H1 (cell line): Measurements from ENCODE around the gene EFR3B. TPM values are rescaled to one million over a fixed set of nuclear protein-coding genes. Genes with fewer than 3 reads are reported as not detected.

Experiments used
- SIN3A ChIP-seq, 2 experiments: IDR thresholded peaks in 1 of 2; conservative IDR thresholded peaks in 1 of 2; 2 replicates each; pipeline ENCODE4 v1.6.1; 2011 to 2012; ENCODE audit warnings: low read length in 2 of 2, improper control_type of control experiment in 1 of 2, low read depth in 1 of 2, mild to moderate bottlenecking in 1 of 2
- polyA plus RNA-seq, 7 experiments: library from polyadenylated mRNA; depleted of rRNA in 3 of 7; stranded (reverse) in 5 of 7; unstranded in 2 of 7; fragments of >200 nt in 5 of 7; fragments of 200-250 nt in 2 of 7; gene quantifications; 1 replicate in 5 of 7; 2 replicates in 1 of 7; 4 replicates in 1 of 7; pipeline versions ENCODE4 v1.2.1 to v1.2.3, GENCODE V29; 2011 to 2013; ENCODE audit warnings: missing spikeins in 2 of 7, mixed read lengths in 2 of 7
- total RNA-seq: library from RNA; stranded (reverse); fragmentation: NEBNext Ultra II Directional; extraction: Animal tissue kit (Norgen Biotek cat#: 25700); gene quantifications from 2 replicates; pipeline ENCODE4 v1.2.1, GENCODE V29; 2021

The EFR3B gene
- total and polyA plus RNA-seq, 2 of the 8 experiments (the other 6 are each of a cell fraction or from before 2014, with no cell fraction given) = 3.4 to 9.6 TPM

- TF ChIP-seq SIN3A (conservative IDR thresholded peaks at IDR 0.05 in 1 of 2, IDR thresholded peaks at IDR 0.05 in 1 of 2; ENCODE audit: low read depth in 1 of 2, low read length in 2 of 2) = no peak
These were observed 12.7 kb upstream of the EFR3B start (continued) for GRCh38 chr2:25029183-25029554.
